GM18909 (cell line): ENCODE results near the gene SGTA.
A peak's percentile ranks its signal among the peaks of the same experiment; 100 is the strongest.
"Not testable (repeated sequence)": the region's sequence is repeated elsewhere in the genome, so short reads cannot be mapped to it uniquely, and the experiment has no call there.

ENCODE experiments used
- ATAC-seq: cut with Tn5 transposase; IDR thresholded peaks from one replicate; pipeline ENCODE4 v1.9.1; 2021; ENCODE audit warnings: mild to moderate bottlenecking; ENCODE audit not compliant: unreplicated experiment, poor library complexity

Gene SGTA

GRCh38 chr19:2795827-2796658 is 13.0 kb upstream of the SGTA start:
- no peak for ATAC-seq

GRCh38 chr19:2793577-2793976 is 10.5 kb upstream of the SGTA start:
- ATAC-seq, result no peak

GRCh38 chr19:2793126-2793525 is 10.1 kb upstream of the SGTA start:
- ATAC-seq, result no peak

- not testable (repeated sequence) for ATAC-seq
Measured at GRCh38 chr19:2792666-2793065, 9.6 kb upstream of the SGTA start.

- no peak for ATAC-seq
Measured at GRCh38 chr19:2791876-2792275, 8.8 kb upstream of the SGTA start.

GRCh38 chr19:2791440-2791839 is 8.4 kb upstream of the SGTA start:
- no peak for ATAC-seq

GRCh38 chr19:2790557-2791271 is 7.6 kb upstream of the SGTA start:
- no peak for ATAC-seq

- no peak for ATAC-seq
Measured at GRCh38 chr19:2790194-2790556, 7.1 kb upstream of the SGTA start.

- ATAC-seq, result no peak
Measured at GRCh38 chr19:2788237-2788636, 5.2 kb upstream of the SGTA start.

- no peak for ATAC-seq
Measured at GRCh38 chr19:2787115-2787514, 4.0 kb upstream of the SGTA start.

- peak; percentile 69 for ATAC-seq
Measured at GRCh38 chr19:2785244-2785997, 2.3 kb upstream of the SGTA start, which contains the start of gene THOP1. Gene THOP1 (plus strand): TSS chr19:2785503. CDS start chr19:2785663, 160 bp downstream.

GRCh38 chr19:2783781-2784145 is 690 bp upstream of the SGTA start:
- no peak for ATAC-seq

- ATAC-seq, result no peak
Measured at GRCh38 chr19:2782329-2782935, 641 bp downstream of the SGTA start.

- no peak for ATAC-seq
Measured at GRCh38 chr19:2780284-2780683, 2.8 kb downstream of the SGTA start.

GRCh38 chr19:2779121-2779740 is 3.8 kb downstream of the SGTA start:
- no peak for ATAC-seq

- ATAC-seq, result no peak
Measured at GRCh38 chr19:2777952-2778683, 5.0 kb downstream of the SGTA start.

GRCh38 chr19:2775556-2776430 is 7.3 kb downstream of the SGTA start:
- no peak for ATAC-seq

GRCh38 chr19:2774953-2775555 is 8.0 kb downstream of the SGTA start:
- ATAC-seq, result no peak
